ENCODE measurements around the gene FXYD6. TPM values are rescaled to one million over a fixed set of nuclear protein-coding genes. Genes with fewer than 3 reads are reported as not detected.

The FXYD6 gene
- total and polyA plus RNA-seq, 12 donors = 22.0 to 65.2 (median 36.1) TPM

DNA sequence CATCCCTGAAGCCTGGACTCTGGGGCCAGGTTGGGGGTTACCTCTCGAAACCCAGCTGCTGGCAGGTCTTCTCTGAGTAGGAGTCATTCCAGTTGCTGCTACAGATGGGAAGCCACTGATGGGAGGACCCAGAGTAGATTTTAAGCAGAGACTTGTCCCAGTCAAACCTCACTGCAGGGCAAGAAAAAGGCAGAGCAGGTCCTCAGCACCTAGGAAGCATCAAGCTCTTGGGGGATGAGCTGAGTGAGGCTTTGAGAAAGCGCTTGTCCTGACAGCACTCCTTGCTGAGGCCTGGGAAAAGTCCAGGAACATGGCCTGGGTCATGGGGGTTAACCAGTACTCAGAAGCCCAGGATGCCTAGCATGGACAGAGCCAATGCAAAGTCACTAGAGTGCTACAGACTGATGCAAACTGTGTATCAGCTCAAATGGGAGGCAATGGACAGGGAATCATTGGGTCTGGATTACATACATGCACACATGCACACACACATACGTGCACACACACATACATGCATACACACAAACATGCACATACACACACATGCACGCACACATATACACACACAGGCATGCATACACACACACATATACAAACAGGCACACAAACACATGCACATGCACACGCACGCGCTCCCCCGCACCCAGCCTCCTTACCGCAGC lies 37.4 kb upstream of the FXYD6 start:
- intact Hi-C loops (cut with DNase I) = no loop called here
- no peaks in the 10 kb centered on the region for H3K9me3 ChIP-seq
- no peak for DNase-seq
- no peak overlapping the region for H3K27ac ChIP-seq
- peaks cover 0 to 16% (median 0%) of the 10 kb centered on the region in 7 donors for H3K27me3 ChIP-seq
- H3K4me1 ChIP-seq = no peaks in the 10 kb centered on the region
- no peak for ATAC-seq
- WGBS, 2 donors = 97 to 98% methylated on average over 9 of the region's 9 CpGs
- TF ChIP-seq, protein P1, sequence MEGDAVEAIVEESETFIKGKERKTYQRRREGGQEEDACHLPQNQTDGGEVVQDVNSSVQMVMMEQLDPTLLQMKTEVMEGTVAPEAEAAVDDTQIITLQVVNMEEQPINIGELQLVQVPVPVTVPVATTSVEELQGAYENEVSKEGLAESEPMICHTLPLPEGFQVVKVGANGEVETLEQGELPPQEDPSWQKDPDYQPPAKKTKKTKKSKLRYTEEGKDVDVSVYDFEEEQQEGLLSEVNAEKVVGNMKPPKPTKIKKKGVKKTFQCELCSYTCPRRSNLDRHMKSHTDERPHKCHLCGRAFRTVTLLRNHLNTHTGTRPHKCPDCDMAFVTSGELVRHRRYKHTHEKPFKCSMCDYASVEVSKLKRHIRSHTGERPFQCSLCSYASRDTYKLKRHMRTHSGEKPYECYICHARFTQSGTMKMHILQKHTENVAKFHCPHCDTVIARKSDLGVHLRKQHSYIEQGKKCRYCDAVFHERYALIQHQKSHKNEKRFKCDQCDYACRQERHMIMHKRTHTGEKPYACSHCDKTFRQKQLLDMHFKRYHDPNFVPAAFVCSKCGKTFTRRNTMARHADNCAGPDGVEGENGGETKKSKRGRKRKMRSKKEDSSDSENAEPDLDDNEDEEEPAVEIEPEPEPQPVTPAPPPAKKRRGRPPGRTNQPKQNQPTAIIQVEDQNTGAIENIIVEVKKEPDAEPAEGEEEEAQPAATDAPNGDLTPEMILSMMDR (IDR thresholded peaks at IDR 0.05) = no peak
- H3K36me3 ChIP-seq = no peaks in the 10 kb centered on the region
- no peak overlapping the region for H3K4me3 ChIP-seq

DNA sequence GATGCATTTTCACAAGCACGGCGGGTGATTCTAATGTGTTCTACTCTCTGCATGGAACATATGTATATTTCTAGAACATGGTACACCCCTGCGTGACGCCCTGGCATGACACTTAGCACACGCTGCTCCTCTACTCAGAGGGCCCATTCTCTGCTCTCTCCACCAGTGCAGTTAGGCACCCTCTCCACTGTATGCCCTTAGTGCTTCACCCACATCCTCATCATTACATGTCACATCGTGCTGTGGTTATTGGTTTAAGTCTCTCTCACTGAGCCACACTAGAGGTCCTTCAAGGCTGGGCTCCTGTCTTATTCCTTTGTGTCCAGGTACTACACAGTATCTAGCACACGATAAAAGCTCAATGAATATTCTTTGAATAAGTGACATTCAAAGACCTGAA lies 36.0 kb upstream of the FXYD6 start:
- no peak for ATAC-seq
- Histone ChIP-seq H3K27ac (no peak overlapping the region), H3K36me3 (no peaks in the 10 kb centered on the region), H3K27me3 (peaks cover 0 to 16% (median 0%) of the 10 kb centered on the region in 7 donors), H3K4me1 (peaks cover 0 to 7% (median 2%) of the 10 kb centered on the region in 9 donors), H3K9me3 (no peaks in the 10 kb centered on the region), H3K4me3 (no peak overlapping the region)
- intact Hi-C loops (cut with DNase I) = no loop called here
- TF ChIP-seq, protein P1 (IDR thresholded peaks at IDR 0.05) = no peak
- 93 to 97% methylated on average over 7 of the region's 7 CpGs for WGBS, 2 donors
- DNase-seq = no peak

DNA sequence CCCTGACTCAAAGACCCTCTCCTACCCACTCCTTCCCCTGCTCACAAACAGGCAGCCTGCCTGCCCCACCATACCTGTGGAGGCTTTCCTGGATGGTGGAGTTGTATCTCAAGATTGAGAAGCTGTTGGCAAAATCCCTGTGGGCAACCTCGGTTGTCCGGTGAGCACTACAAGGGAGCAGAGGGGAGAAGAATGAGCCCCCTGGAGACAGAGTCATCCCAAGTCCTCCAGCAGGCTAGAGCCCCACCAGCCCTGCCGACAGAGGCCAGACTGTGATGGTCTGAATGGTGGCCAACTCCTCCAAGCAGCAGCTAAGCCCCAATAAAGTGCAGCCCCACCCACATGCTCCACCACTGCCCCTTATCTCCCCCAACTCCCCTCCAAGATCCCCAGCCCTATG lies 35.2 kb upstream of the FXYD6 start:
- Histone ChIP-seq H3K27ac (no peak overlapping the region), H3K36me3 (no peaks in the 10 kb centered on the region), H3K27me3 (peaks cover 0 to 16% (median 0%) of the 10 kb centered on the region in 7 donors), H3K4me1 (peaks cover 0 to 9% (median 5%) of the 10 kb centered on the region in 9 donors), H3K4me3 (no peak overlapping the region), H3K9me3 (no peaks in the 10 kb centered on the region)
- ATAC-seq (no peak), DNase-seq (no peak)
- 90 to 95% methylated on average over 3 of the region's 3 CpGs for WGBS, 2 donors
- intact Hi-C loops (cut with DNase I) = no loop called here
- TF ChIP-seq, protein P1 (IDR thresholded peaks at IDR 0.05) = no peak

DNA sequence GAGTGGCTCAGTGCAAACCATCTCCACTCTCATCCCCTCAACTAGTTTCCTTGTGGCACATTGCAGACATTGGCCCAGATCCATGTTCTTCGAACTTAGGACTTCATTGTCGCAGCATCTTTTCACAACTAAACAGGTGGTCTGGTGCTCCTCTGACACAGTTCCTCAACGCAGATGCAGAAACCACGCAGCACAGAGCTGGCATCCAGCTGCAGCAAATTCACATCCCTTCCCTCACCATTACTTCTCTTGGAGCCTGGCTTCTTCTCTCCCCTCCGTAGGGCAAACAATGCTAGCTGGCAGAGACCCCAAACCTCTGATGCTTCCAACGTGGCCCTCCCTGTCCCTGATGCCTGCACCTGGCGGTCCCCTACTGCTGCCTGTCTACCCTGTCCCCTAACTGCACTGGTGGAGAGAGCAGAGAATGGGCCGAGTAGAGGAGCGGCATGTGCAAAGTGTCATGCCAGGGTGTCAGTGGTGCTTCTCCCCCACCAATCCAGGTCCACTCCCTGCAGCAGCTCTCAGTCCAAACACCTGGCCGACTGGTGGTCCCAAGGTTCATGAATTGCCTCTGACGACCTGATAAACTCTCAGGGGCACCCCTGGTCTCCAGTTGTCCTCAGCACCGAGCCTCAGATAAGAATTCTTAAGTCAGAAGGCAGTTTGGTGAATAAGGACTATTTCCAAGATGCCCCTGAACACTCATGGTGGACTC lies 34.6 kb upstream of the FXYD6 start:
- intact Hi-C loops (cut with DNase I) = no loop called here
- Histone ChIP-seq H3K4me3 (no peak overlapping the region), H3K27ac (no peak overlapping the region), H3K27me3 (peaks cover 0 to 15% (median 0%) of the 10 kb centered on the region in 7 donors), H3K36me3 (no peaks in the 10 kb centered on the region), H3K4me1 (peaks cover 0 to 9% (median 5%) of the 10 kb centered on the region in 9 donors), H3K9me3 (no peaks in the 10 kb centered on the region)
- ATAC-seq (no peak), DNase-seq (no peak)
- WGBS, 2 donors = 82 to 85% methylated on average over 12 of the region's 12 CpGs
- TF ChIP-seq, protein P1 (IDR thresholded peaks at IDR 0.05) = no peak

Data from heart right ventricle (tissue), 16 donors.